Activated naive CD8-positive, alpha-beta T cell treated with anti-CD3 and anti-CD28 coated beads, Interleukin-2, amount 50 U/mL, for 24 hours (primary cell): Measurements from ENCODE around the gene FAM222A.

Experiments used
- ATAC-seq: fragments of 150-1000 bp; cut with Tn5 transposase; one replicate; pipeline ENCODE4 v1.10.0; 2021
- DNase-seq: peaks from one replicate; pipeline ENCODE4 v3.0.0; 2021
- H3K27ac Mint-ChIP-seq: one replicate; pipeline ENCODE4 v1.8.0; 2021; ENCODE audit warnings: mild to moderate bottlenecking, mixed read lengths
- H3K27me3 Mint-ChIP-seq: one replicate; pipeline ENCODE4 v1.8.0; 2021; ENCODE audit warnings: mixed read lengths
- H3K36me3 Mint-ChIP-seq: one replicate; pipeline ENCODE4 v1.8.0; 2021; ENCODE audit warnings: low read depth, mixed read lengths
- H3K4me1 Mint-ChIP-seq: one replicate; pipeline ENCODE4 v1.8.0; 2021; ENCODE audit warnings: mixed read lengths
- H3K4me3 Mint-ChIP-seq: one replicate; pipeline ENCODE4 v1.8.0; 2021; ENCODE audit warnings: mild to moderate bottlenecking, moderate library complexity, mixed read lengths
- H3K9me3 Mint-ChIP-seq: one replicate; pipeline ENCODE4 v1.8.0; 2021; ENCODE audit warnings: mixed read lengths

FAM222A gene

DNA sequence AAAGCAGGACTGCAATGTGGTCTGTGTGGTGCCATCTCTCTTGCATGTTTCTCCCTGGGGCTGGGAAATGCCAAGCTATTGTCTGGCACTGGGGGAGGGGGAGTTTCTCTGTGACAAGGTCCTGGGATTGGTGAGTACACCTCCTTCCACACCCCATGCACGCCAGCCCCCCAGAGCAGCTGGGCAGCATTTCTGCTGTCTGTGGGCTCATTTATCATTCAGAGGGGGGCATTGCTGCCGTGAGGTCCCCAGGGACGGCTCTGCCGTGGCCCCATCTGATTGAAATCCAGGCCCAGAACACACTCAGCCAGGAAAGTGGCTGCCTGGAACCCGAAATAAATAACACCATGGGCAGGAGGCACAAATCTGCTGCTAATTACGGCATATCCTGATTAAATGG lies 12.6 kb upstream of the FAM222A start:
- Mint-ChIP-seq H3K27me3 (peaks cover 6% of the 10 kb centered on the region), H3K36me3 (no peaks in the 10 kb centered on the region), H3K4me3 (no peak overlapping the region), H3K27ac (no peak overlapping the region), H3K4me1 (peaks cover 6% of the 10 kb centered on the region), H3K9me3 (no peaks in the 10 kb centered on the region)
- no peak for DNase-seq
- no peak for ATAC-seq

DNA sequence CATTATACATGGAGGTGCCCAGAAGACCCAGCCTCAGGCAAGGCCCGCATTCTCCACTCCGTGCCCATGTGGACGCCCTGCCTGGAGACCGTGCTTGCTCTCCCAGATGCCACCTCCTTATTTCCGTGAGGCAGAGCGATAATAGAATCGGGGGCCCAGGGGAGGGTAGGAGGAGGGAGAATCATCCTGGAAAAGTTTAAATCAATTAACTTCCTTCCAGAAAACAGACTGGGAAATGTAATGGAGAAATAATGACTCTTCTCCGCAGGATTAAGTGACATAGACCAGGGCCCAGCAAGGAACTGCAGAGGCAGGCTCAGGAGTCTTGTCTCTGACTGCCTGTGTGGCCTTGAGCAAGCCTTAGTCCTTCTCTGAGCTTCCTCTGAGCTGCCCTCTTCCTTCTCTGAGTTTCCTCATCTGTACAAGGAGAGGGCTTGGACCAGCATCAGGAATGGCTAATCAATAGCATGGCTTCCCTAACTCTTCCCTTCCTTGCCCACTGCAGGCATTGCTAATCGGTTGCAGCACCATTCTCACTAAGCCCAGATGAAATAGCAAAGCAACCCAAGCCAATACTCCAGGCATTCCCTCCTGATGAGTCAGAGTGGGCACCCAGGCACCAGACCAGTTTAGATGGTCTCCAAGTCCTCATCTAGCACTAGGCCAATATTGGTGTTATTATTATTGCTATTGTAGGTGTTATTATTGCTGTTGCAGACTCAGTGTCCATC lies 11.3 kb upstream of the FAM222A start:
- DNase-seq (no peak), ATAC-seq (no peak)
- Mint-ChIP-seq H3K27ac (no peak overlapping the region), H3K4me3 (no peak overlapping the region), H3K4me1 (no peaks in the 10 kb centered on the region), H3K27me3 (peaks cover 6% of the 10 kb centered on the region), H3K36me3 (no peaks in the 10 kb centered on the region), H3K9me3 (no peaks in the 10 kb centered on the region)

DNA sequence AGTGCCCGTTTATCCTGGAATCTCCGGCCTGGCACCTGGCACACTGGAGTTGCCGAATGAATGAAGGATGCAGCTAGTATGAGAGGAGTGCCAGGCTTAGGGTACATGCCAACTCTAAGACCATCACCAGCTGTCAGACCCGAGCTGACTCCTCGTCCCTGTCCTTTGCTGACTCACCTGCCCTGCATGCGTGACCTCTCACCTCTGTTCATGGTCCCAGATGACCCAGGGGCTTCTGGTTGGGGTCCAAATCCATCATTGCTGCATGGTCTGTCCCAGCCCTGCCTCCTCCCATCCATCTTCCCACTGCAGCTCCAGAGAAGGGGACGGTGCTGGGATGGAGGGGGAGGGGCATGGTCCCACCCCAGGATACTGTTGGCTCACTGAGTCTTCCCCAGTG lies 9.9 kb upstream of the FAM222A start:
- Mint-ChIP-seq H3K36me3 (no peaks in the 10 kb centered on the region), H3K27me3 (peaks cover 6% of the 10 kb centered on the region), H3K4me1 (no peaks in the 10 kb centered on the region), H3K27ac (no peak overlapping the region), H3K4me3 (no peak overlapping the region), H3K9me3 (no peaks in the 10 kb centered on the region)
- DNase-seq (no peak), ATAC-seq (no peak)

DNA sequence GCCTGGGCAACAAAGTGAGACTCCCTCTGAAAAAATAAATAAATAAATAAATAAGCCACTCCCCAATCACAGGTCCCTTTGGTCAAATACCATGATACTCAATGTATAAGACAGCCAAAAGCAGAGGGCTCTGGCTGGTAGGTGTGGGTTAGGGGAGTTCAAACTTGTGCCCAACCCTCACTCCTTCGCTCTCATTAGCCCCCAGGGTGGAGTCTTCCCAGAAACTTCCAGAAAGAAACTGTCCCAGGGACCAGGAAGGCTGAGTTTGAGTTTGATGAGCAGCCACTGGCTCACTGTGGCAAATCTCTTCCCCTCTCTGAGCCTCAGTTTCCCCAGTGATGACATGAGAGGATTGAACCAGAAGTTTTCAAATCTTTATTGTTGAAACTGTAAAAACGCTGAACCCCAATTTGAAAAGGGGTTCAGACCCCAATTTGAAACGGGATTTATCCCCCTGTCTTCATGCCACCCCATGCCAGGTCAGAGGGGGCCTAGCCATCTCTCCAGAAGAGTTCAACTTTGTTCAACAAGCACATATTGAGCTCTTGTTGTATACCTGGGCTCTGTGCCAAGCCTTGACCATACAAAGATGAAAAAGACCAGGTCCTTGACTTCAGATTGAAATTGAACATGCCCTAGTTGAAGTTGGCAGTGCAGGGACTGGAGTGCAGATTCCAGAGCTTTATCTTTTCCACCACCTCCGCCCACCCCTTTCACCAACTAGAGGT lies 9.1 kb upstream of the FAM222A start:
- no peaks in the 10 kb centered on the region for H3K4me1 Mint-ChIP-seq
- H3K36me3 Mint-ChIP-seq: no peaks in the 10 kb centered on the region
- H3K9me3 Mint-ChIP-seq: no peaks in the 10 kb centered on the region
- H3K27me3 Mint-ChIP-seq: peaks cover 6% of the 10 kb centered on the region
- ATAC-seq (no peak), DNase-seq (no peak)
- H3K27ac Mint-ChIP-seq: no peak overlapping the region
- H3K4me3 Mint-ChIP-seq: no peak overlapping the region

DNA sequence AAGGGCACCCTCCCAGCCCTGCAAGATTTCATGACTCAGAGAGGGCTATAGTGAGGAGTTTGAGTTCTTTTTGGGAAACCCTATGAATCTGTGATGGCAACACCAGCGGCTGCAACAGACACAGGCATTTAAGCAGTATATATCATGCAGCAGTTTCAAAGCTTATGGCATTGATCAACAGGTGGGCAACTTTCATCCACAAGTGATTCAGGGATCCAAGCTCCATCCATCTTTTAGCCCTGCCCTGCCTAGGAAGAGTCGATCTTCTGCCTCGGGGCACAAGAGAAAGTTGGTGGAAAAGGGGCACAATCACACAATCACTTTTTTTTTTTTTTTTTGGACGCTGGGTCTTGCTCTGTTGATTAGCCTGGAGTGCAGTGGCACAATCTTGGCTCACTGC lies 8.3 kb upstream of the FAM222A start:
- no peaks in the 10 kb centered on the region for H3K9me3 Mint-ChIP-seq

DNA sequence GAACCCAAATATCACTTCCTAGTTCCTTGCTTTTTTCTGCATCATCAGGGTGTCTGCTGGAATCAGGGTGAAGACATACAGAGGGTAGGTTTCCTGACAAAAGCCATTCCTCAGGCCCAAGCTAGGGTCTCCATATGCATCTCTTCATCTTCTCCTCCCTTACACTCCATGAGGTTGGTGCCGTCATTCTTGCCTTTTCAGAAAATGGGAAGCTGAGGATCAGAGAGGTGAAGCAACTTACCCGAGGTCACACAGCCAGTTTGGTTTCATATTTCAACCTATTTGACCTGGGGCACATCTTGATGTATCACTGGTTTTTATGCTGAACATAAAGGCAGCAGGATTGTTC lies 7.3 kb upstream of the FAM222A start:
- H3K36me3 Mint-ChIP-seq: no peaks in the 10 kb centered on the region
- no peak overlapping the region for H3K4me3 Mint-ChIP-seq
- peaks cover 20% of the 10 kb centered on the region for H3K27me3 Mint-ChIP-seq
- H3K27ac Mint-ChIP-seq: no peak overlapping the region
- H3K9me3 Mint-ChIP-seq: no peaks in the 10 kb centered on the region
- H3K4me1 Mint-ChIP-seq: no peaks in the 10 kb centered on the region
- ATAC-seq: no peak
- no peak for DNase-seq

More for the DNA sequence above, 8.3 kb upstream of the FAM222A start:
- DNase-seq (no peak), ATAC-seq (no peak)
- Mint-ChIP-seq H3K36me3 (no peaks in the 10 kb centered on the region), H3K27me3 (peaks cover 12% of the 10 kb centered on the region), H3K4me1 (no peaks in the 10 kb centered on the region), H3K27ac (no peak overlapping the region), H3K4me3 (no peak overlapping the region)

DNA sequence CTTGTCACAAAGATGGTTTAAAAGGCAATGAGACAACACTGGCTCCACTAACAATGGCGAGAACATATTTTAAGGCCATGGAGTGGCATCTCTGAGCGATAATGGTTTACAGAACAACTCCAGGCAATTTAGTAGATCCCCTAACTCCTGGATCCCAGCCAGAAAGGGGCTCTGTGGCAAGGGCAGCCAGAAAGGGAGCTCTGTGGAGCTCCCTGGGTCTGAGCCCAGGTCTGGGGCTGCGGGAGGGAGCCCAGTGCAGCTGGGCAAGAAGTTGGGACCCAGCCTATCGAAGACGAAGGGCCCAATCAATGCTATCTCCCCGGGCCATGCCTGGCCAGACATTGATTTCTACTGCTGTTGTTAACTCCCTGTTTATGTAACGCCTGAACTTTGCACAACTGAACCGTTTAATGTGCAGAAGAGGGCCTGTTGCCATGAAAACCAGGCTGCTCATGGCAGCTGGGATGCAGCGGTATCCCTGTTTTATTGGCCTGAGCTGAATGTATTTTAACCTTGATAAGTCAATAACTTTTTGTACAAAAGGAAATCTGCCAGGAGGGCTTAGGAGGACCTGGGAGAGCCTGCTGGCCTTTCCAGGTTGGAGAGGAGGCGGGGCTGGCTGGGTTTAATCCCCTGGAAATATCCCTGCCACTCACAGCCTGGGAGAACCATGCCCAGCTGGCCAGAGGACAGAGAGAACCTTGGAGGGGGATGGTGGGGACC lies 6.7 kb upstream of the FAM222A start:
- Mint-ChIP-seq H3K36me3 (no peaks in the 10 kb centered on the region), H3K4me1 (no peaks in the 10 kb centered on the region), H3K27ac (no peak overlapping the region), H3K27me3 (peaks cover 26% of the 10 kb centered on the region), H3K9me3 (no peaks in the 10 kb centered on the region), H3K4me3 (no peak overlapping the region)
- ATAC-seq (no peak), DNase-seq (no peak)

DNA sequence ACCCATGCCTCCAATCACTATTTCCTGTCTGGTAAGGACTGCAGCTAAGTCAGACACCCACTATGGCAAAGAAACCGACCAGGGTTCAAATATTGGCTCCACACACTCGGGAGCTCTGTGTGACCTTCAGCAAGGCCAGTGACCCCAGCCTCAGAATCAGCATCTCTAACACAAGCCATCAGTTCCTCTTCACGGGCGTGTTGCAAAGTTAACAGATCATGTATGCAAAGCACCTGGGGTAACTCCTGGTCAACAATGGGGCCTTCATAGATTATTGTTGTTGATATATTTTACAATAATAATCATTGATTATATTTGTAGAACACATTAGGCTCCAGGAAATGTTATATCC lies 6.2 kb upstream of the FAM222A start:
- Mint-ChIP-seq H3K4me3 (no peak overlapping the region), H3K9me3 (no peaks in the 10 kb centered on the region), H3K4me1 (no peaks in the 10 kb centered on the region), H3K36me3 (no peaks in the 10 kb centered on the region), H3K27ac (no peak overlapping the region), H3K27me3 (peaks cover 27% of the 10 kb centered on the region)
- no peak for DNase-seq
- ATAC-seq: no peak

DNA sequence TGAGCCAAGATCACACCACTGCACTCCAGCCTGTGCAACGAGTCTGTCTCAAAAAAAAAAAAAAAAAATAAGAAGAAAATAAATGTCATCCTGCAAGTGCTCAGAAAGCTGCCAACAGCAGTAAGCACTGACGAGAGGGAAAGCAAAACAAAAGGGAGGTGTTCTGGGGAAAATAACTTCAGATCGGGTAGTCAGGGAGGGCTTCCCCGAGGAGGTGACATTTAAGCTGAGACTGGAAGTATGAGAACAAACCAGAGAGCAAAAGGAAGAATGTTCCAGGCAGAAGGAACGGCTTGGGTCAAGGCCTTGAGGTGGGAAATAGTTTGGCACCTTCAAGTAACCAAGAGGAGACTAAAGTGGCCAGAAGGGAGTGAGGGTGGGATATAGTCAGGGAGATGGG lies 4.7 kb upstream of the FAM222A start:
- H3K4me1 Mint-ChIP-seq: peaks cover 4% of the 10 kb centered on the region
- no peaks in the 10 kb centered on the region for H3K36me3 Mint-ChIP-seq
- no peak for DNase-seq
- no peak overlapping the region for H3K4me3 Mint-ChIP-seq
- no peak for ATAC-seq
- no peak overlapping the region for H3K27ac Mint-ChIP-seq
- peaks cover 32% of the 10 kb centered on the region for H3K27me3 Mint-ChIP-seq
- no peaks in the 10 kb centered on the region for H3K9me3 Mint-ChIP-seq

DNA sequence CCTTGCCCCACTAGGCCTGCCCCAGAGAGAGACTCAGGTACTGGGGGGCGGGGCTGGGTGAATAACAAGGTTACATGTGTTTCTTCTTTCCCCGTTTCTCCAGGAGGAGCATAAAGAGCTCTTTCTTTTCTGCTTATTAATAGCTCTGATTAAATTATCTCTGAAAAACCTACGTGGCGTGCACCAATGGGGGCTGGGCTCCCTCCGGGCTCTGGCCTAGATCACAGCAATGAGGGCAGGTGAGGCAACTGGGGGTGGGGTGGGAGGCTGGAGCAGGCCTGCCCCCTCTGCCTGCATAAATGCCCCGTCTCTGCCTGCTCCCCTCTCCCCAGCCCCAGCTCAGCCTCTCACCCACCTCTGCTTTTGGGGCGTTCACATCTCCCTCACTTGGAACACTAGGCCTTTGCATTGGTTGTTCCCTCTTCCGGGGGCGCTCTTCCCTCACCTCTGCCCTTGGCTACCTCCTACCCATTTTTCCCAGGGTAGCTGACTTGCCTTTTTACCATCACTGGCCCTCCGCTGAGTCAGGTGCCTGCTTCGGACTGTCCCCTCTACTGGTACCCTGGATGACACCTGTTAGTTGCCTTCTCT lies 4.1 kb upstream of the FAM222A start:
- H3K9me3 Mint-ChIP-seq: no peaks in the 10 kb centered on the region
- ATAC-seq (no peak), DNase-seq (no peak)
- peaks cover 4% of the 10 kb centered on the region for H3K4me1 Mint-ChIP-seq
- H3K27ac Mint-ChIP-seq: no peak overlapping the region
- peaks cover 32% of the 10 kb centered on the region for H3K27me3 Mint-ChIP-seq
- H3K4me3 Mint-ChIP-seq: no peak overlapping the region
- no peaks in the 10 kb centered on the region for H3K36me3 Mint-ChIP-seq

DNA sequence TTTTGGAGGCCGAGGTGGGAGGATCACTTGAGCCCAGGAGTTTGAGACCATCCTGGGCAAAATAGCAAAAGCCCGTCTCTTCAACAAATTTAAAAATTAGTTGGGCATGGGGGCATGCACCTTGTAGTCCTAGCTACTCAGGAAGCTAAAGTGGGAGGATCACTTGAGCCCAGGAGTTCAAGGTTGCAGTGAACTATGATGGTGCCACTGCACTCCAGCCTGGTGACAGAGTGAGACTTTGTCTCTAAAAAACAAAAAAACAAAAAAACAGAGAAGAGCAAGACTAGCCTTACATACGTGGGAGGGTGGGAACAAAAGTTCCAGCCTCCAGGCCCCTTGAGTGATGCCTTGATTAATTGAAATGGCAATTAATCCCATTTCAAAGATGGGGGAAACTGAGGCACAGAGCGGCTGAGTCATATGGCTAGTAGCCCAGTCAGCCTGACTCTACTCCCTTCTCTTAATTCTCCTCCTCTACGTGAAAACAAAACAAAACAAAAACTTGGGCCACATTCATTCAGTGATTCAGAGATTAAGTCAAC lies 3.3 kb upstream of the FAM222A start:
- H3K9me3 Mint-ChIP-seq: no peaks in the 10 kb centered on the region
- H3K4me1 Mint-ChIP-seq: peaks cover 4% of the 10 kb centered on the region
- no peak overlapping the region for H3K27ac Mint-ChIP-seq
- H3K27me3 Mint-ChIP-seq: peaks cover 29% of the 10 kb centered on the region
- H3K4me3 Mint-ChIP-seq: no peak overlapping the region
- ATAC-seq: no peak
- no peaks in the 10 kb centered on the region for H3K36me3 Mint-ChIP-seq
- no peak for DNase-seq

DNA sequence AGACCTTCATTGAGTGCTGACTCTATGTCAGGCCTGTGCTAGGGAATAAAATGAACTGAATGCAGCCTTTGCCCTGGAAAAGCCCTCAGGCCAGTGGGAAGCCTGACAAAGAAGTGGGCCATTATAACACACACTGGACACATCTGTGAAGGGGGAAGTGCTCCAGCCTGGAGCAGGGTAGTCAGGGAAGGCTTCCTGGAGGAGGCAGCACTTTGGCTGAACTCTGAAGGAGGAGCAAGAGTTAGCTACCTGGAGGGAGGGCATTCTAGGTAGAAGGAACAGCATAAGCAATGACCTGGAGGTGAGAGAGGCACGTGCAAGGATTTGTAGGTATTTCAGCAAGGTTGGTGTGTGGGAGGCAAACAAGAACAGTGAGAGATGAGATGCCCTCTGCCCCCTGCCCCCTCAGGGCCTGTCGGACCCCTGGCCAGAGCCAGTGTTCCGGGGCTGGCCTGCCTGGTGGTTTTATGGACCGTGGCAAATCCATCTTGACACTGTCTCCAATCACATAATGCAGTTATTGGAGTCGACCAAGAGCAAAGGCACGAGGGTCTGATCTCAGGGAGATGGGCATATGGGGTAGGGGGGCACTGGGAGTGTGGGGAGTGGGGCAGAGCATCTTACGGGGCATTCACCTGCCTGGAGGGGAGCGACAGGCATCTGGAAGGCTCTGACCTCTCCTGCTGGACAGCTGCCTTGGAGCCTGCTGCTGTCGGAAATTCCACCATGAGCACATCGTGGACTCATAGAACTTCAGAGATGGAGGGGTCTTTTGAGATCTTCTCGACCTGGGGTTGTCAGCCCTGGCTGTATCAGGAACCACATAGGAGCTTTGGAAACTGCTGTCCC lies 2.7 kb upstream of the FAM222A start:
- Mint-ChIP-seq H3K36me3 (no peaks in the 10 kb centered on the region), H3K4me3 (no peak overlapping the region), H3K27me3 (peaks cover 32% of the 10 kb centered on the region), H3K27ac (no peak overlapping the region), H3K4me1 (peaks cover 4% of the 10 kb centered on the region), H3K9me3 (no peaks in the 10 kb centered on the region)
- DNase-seq (no peak), ATAC-seq (no peak)

DNA sequence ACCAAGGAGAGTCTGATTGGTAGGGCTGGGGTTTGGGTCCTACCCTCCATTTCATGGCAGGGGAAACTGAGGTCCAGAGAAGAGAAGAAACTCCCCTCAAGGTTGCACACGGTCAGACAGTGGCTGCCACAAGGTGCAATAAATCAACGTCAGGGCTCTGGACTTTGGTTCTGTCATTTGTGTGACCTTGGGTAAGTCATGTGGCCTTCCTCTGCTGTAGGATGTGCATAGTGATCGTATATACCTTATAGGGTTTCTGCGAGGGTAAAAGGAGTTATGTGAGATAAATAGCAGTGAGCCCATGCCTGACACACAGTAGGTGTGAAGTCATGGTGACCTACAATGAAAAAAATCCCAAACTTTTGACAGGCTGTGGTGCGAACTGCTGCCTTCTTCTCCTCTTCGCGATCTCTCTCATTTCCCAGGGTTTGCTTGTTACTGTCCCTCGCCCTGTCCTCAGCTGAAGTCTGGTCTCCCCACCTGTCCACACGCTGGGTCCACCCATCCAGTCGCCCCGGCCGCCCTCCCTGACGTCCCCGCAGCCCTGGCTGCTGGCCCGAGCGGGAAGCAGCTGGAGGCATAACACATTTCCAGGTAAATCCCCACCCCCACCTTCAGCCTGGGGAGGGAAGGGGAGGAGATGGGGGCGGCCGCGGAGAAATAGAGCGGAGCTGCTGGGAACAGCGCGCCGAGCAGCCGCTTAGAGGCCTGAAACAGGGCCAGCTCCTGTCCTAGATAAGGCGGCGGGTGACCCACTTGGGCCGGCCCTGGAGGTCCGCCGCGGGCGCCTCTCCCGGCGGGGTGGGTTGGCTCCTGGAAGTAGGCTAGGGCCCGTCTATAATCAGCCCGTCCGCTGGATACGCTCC lies 1.8 kb upstream of the FAM222A start:
- Mint-ChIP-seq H3K36me3 (no peaks in the 10 kb centered on the region), H3K27ac (no peak overlapping the region), H3K4me3 (no peak overlapping the region), H3K9me3 (no peaks in the 10 kb centered on the region), H3K4me1 (peaks cover 4% of the 10 kb centered on the region), H3K27me3 (peaks cover 39% of the 10 kb centered on the region)
- ATAC-seq (no peak), DNase-seq (no peak)
